Measurements from ENCODE around the gene CDH22. TPM values are rescaled to one million over a fixed set of nuclear protein-coding genes. Genes with fewer than 3 reads are reported as not detected.

Gene CDH22
- total and polyA plus RNA-seq, 7 donors, result 0.11 to 1.4 (median 0.53) TPM

DNA sequence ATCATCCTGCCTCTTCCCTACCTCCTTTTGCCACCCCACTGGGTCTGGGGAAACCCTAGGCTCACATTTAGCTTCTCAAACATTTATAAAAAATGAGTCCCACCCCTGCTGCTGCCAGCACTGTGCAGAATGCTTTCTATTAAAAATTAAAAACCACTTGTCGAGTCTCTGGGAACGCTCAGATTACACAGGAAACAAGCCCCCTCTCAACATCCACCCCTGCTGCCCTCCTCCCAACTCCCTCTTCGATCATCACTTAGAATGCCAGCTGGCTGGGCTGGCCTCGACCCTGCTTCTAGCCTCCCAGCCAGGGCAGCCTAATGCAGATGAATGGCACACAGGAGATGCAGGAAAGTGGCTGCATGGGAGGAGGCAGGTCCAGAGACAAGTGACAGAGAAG, 75.8 kb downstream of the CDH22 start:
- H3K27me3 ChIP-seq (ENCODE audit: insufficient read depth in 3 of 3, low read length in 2 of 3), result peaks cover 0 to 23% (median 2%) of the 10 kb centered on the region in 3 donors
- intact Hi-C loops (cut with DNase I), result no loop called here
- H3K4me1 ChIP-seq, result no peaks in the 10 kb centered on the region
- TF ChIP-seq, protein P1, sequence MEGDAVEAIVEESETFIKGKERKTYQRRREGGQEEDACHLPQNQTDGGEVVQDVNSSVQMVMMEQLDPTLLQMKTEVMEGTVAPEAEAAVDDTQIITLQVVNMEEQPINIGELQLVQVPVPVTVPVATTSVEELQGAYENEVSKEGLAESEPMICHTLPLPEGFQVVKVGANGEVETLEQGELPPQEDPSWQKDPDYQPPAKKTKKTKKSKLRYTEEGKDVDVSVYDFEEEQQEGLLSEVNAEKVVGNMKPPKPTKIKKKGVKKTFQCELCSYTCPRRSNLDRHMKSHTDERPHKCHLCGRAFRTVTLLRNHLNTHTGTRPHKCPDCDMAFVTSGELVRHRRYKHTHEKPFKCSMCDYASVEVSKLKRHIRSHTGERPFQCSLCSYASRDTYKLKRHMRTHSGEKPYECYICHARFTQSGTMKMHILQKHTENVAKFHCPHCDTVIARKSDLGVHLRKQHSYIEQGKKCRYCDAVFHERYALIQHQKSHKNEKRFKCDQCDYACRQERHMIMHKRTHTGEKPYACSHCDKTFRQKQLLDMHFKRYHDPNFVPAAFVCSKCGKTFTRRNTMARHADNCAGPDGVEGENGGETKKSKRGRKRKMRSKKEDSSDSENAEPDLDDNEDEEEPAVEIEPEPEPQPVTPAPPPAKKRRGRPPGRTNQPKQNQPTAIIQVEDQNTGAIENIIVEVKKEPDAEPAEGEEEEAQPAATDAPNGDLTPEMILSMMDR (IDR thresholded peaks at IDR 0.05), result no peak
- DNase-seq (no peak), ATAC-seq (no peak)
- no peak overlapping the region for H3K4me3 ChIP-seq
- no peaks in the 10 kb centered on the region for H3K9me3 ChIP-seq
- H3K27ac ChIP-seq, result no peak overlapping the region
- no peaks in the 10 kb centered on the region for H3K36me3 ChIP-seq (ENCODE audit: insufficient read depth in 1 of 2, low read depth in 1 of 2)
- 12 to 16% (median 13%) methylated on average over 4 of the region's 4 CpGs for WGBS, 3 donors

DNA sequence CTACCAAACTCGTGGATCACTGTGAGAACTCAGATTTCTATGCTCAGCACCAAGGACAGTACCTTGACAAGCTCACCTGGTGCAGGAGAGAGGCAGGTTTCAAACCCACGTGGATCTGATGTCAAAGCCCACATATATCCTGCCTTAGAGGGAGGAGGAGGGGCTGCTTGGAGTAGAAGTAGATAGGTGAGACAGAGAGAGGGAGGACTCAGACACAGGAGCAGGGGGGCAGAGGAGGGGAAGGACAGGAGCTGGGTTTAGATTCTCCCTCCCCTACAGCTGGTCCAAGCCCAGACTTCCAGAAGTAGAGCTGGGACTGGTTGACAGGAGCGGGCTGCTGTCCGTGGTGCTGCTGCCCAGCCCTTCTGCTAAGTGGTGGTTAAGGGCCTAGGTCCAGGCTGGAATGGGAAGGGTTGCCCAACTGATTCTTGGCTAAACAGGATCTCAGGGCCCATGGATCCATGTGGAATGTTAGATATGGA, 77.5 kb downstream of the CDH22 start:
- no peaks in the 10 kb centered on the region for H3K36me3 ChIP-seq (ENCODE audit: insufficient read depth in 1 of 2, low read depth in 1 of 2)
- H3K4me1 ChIP-seq, result no peaks in the 10 kb centered on the region
- H3K4me3 ChIP-seq, result no peak overlapping the region
- DNase-seq (no peak), ATAC-seq (peak in 2 of 4 donors; percentile 39 to 70)
- no peak overlapping the region for H3K27ac ChIP-seq
- TF ChIP-seq, protein P1 (IDR thresholded peaks at IDR 0.05), result no peak
- 1 to 5% (median 4%) methylated on average over 4 of the region's 4 CpGs for WGBS, 3 donors
- peaks cover 0 to 30% (median 7%) of the 10 kb centered on the region in 3 donors for H3K27me3 ChIP-seq (ENCODE audit: insufficient read depth in 3 of 3, low read length in 2 of 3)
- intact Hi-C loops (cut with DNase I), result no loop called here
- no peaks in the 10 kb centered on the region for H3K9me3 ChIP-seq

DNA sequence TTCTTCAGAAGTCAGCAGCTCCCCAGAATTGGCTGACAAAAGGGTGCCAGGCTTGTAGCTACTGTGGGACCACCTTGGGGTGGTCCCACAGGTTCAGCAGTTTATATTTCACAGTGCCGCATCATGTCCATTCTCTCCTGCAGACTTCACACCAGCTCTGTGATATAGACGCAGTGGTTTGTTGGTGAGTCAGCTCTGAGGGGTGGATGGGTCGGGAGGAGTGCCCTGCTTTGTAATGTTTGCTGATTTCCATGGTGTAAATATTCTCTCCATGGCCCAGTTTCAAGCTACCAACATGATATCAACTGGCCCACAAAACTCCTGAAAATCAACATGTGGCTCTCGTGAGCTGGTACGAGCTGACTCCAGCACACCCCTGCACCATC, 78.2 kb downstream of the CDH22 start:
- ATAC-seq, result no peak
- WGBS, 3 donors, result 64 to 69% (median 66%) methylated on average over 5 of the region's 5 CpGs
- Histone ChIP-seq H3K4me1 (no peaks in the 10 kb centered on the region), H3K27me3 (ENCODE audit: insufficient read depth in 3 of 3, low read length in 2 of 3) (peaks cover 0 to 25% (median 7%) of the 10 kb centered on the region in 3 donors), H3K27ac (no peak overlapping the region), H3K36me3 (ENCODE audit: insufficient read depth in 1 of 2, low read depth in 1 of 2) (no peaks in the 10 kb centered on the region), H3K4me3 (no peak overlapping the region), H3K9me3 (no peaks in the 10 kb centered on the region)
- TF ChIP-seq, protein P1 (IDR thresholded peaks at IDR 0.05), result no peak
- DNase-seq, result no peak
- intact Hi-C loops (cut with DNase I), result no loop called here

DNA sequence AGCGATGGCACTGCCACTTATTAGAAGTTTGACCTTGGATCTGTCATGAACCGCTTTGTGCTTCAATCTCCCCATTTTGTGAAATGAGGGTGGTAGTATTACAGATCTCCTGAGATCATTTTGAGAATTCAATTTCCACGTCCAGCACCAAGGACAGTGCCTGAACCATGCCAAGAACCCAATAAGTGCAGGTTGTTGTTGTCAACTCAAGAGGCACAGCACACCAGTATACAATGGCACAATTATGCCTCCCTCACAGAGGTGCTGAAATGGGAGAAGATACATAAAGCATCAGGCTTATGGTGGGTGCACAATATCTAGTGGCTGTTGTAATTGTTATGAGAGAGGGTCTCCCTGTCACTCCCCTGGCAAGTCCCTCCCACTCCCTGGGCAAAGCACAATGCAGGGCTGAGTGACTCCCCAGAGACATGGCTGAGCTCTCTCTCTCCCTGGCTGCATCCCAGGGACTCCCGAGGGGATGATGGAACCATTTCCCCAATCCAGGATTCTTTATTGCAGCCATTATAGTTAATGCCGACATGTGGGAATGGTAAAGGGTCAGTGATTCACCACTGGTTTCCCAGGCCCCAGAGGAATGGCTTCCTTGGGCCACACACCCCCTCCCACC, 78.7 kb downstream of the CDH22 start:
- intact Hi-C loops (cut with DNase I), result no loop called here
- ATAC-seq, result no peak
- WGBS, 3 donors, result 37 to 51% (median 45%) methylated on average over 5 of the region's 5 CpGs

More for the DNA sequence above, 78.7 kb downstream of the CDH22 start:
- Histone ChIP-seq H3K4me1 (no peaks in the 10 kb centered on the region), H3K27ac (no peak overlapping the region), H3K36me3 (ENCODE audit: insufficient read depth in 1 of 2, low read depth in 1 of 2) (no peaks in the 10 kb centered on the region), H3K4me3 (no peak overlapping the region), H3K9me3 (no peaks in the 10 kb centered on the region), H3K27me3 (ENCODE audit: insufficient read depth in 3 of 3, low read length in 2 of 3) (peaks cover 0 to 25% (median 7%) of the 10 kb centered on the region in 3 donors)
- TF ChIP-seq, protein P1 (IDR thresholded peaks at IDR 0.05), result no peak
- no peak for DNase-seq

Data from psoas muscle (tissue), 8 donors.